B cell (primary cell): ENCODE results near the gene POMGNT1. TPM values are rescaled to one million over a fixed set of nuclear protein-coding genes. Genes with fewer than 3 reads are reported as not detected.

Experiments
- ATAC-seq: fragments of 200-7000 bp; cut with Tn5 transposase; one replicate; pipeline ENCODE4 v1.10.0; 2021; ENCODE audit warnings: low read depth, mild to moderate bottlenecking, moderate number of reproducible peaks, moderate library complexity
- CTCF ChIA-PET: fragments of 350-600 bp; sonication (Branson Sonifier 250); formaldehyde crosslinking; loops from one replicate; lab custom pipeline; 2021; ENCODE audit warnings: antibody characterized with exemption, inconsistent platforms; lab: Charles Lee
- POLR2A ChIA-PET: fragments of 350-600 bp; sonication (Branson Sonifier 250); formaldehyde crosslinking; loops from one replicate; lab custom pipeline; 2021; ENCODE audit warnings: antibody characterized with exemption; lab: Charles Lee
- DNase-seq: peaks from one replicate; pipeline ENCODE4 v3.0.0; 2013
- H2AFZ ChIP-seq: 2 replicates; pipeline ENCODE4 v1.6.1; 2012; ENCODE audit warnings: mild to moderate bottlenecking, low read depth, low read length; ENCODE audit not compliant: insufficient read depth, poor library complexity, severe bottlenecking
- H3K27ac ChIP-seq, 2 donors: 1 replicate in 1 of 2; 2 replicates in 1 of 2; pipeline ENCODE4 v1.5.1; 2012 to 2013; ENCODE audit warnings: low read length in 2 of 2, mild to moderate bottlenecking in 2 of 2, moderate library complexity in 1 of 2
- H3K27me3 ChIP-seq, 4 experiments: fragments of 200-600 bp in 1 of 4; sonication (generic) in 1 of 4; replicated peaks in 1 of 4; 1 replicate in 2 of 4; 2 replicates in 2 of 4; pipeline versions ENCODE4 v1.6.1 to v1.7.0; 2013 to 2016; ENCODE audit warnings: low read length in 3 of 4, mild to moderate bottlenecking in 2 of 4, mixed read lengths in 1 of 4, moderate library complexity in 1 of 4; ENCODE audit not compliant: insufficient read depth in 4 of 4, control insufficient read depth in 3 of 4; ENCODE audit errors: control extremely low read depth in 1 of 4
- H3K36me3 ChIP-seq, 2 experiments: replicated peaks in 1 of 2; 1 replicate in 1 of 2; 2 replicates in 1 of 2; pipeline versions ENCODE4 v1.6.1 to v1.7.1; 2013; ENCODE audit warnings: low read length in 1 of 2; ENCODE audit not compliant: insufficient read depth in 2 of 2, control insufficient read depth in 1 of 2; ENCODE audit errors: control extremely low read depth in 1 of 2, extremely low read depth in 1 of 2
- H3K4me1 ChIP-seq, 2 donors: fragments of 200-600 bp in 1 of 2; sonication (generic) in 1 of 2; 1 replicate in 1 of 2; 2 replicates in 1 of 2; pipeline versions ENCODE4 v1.5.1 to v1.6.1; 2013 to 2017; ENCODE audit warnings: low read length in 2 of 2; ENCODE audit not compliant: control insufficient read depth in 2 of 2, insufficient read depth in 2 of 2
- H3K4me2 ChIP-seq: replicated peaks from 2 replicates; pipeline ENCODE3; 2012; ENCODE audit warnings: mild to moderate bottlenecking, low read depth, low read length; ENCODE audit not compliant: poor library complexity, severe bottlenecking
- H3K4me3 ChIP-seq, 5 experiments: fragments of 200-600 bp in 1 of 5; sonication (generic) in 1 of 5; 1 replicate in 3 of 5; 2 replicates in 2 of 5; pipeline versions ENCODE4 v1.5.1 to v1.7.0; 2011 to 2016; ENCODE audit warnings: low read length in 4 of 5, mild to moderate bottlenecking in 4 of 5, low read depth in 2 of 5, control low read depth in 1 of 5, moderate library complexity in 1 of 5; ENCODE audit not compliant: insufficient read depth in 1 of 5; ENCODE audit errors: control extremely low read depth in 1 of 5, extremely low read depth in 1 of 5
- H3K79me2 ChIP-seq: fragments of 200-600 bp; sonication (generic); one replicate; pipeline ENCODE4 v1.6.0; 2016; ENCODE audit warnings: low read length; ENCODE audit not compliant: control insufficient read depth, insufficient read depth
- H3K9ac ChIP-seq: fragments of 200-600 bp; sonication (generic); 2 replicates; pipeline ENCODE4 v1.6.1; 2017; ENCODE audit warnings: mild to moderate bottlenecking, low read length, moderate library complexity
- H3K9me3 ChIP-seq, 3 donors: one replicate each; pipeline versions ENCODE4 v1.6.1 to v1.7.1; 2013; ENCODE audit warnings: low read length in 2 of 3; ENCODE audit not compliant: control insufficient read depth in 2 of 3, insufficient read depth in 1 of 3; ENCODE audit errors: control extremely low read depth in 1 of 3
- H4K20me1 ChIP-seq: 2 replicates; pipeline ENCODE4 v1.6.0; 2012; ENCODE audit warnings: mild to moderate bottlenecking, low read length; ENCODE audit not compliant: insufficient read depth, control insufficient read depth, poor library complexity, severe bottlenecking
- H3K27ac Mint-ChIP-seq: one replicate; pipeline ENCODE4 v1.8.0; 2021; ENCODE audit warnings: mixed read lengths
- H3K27me3 Mint-ChIP-seq: one replicate; pipeline ENCODE4 v1.8.0; 2021; ENCODE audit warnings: mixed read lengths
- H3K4me1 Mint-ChIP-seq: one replicate; pipeline ENCODE4 v1.8.0; 2021; ENCODE audit warnings: mixed read lengths
- H3K4me3 Mint-ChIP-seq: one replicate; pipeline ENCODE4 v1.8.0; 2021; ENCODE audit warnings: mixed read lengths
- H3K9me3 Mint-ChIP-seq: one replicate; pipeline ENCODE4 v1.8.0; 2022; ENCODE audit warnings: mixed read lengths; ENCODE audit not compliant: insufficient read depth
- EZH2 ChIP-seq: IDR thresholded peaks from 2 replicates; pipeline ENCODE4 v1.6.1; 2012; ENCODE audit warnings: borderline replicate concordance, low read depth, mild to moderate bottlenecking, moderate library complexity, low read length; ENCODE audit not compliant: insufficient read depth, poor library complexity, severe bottlenecking
- whole genome bisulfite sequencing: methylation state at CpG from one replicate; pipeline ENCODE4 v1.1.5; 2013; ENCODE audit warnings: missing lambda C conversion rate; ENCODE audit not compliant: insufficient coverage; 5-methylcytosine and 5-hydroxymethylcytosine counted together
- intact Hi-C: fragments of 100-400 bp; cut with micrococcal nuclease; formaldehyde crosslinking; loops from one replicate; pipeline ENCODE4 v1.10.0; 2022
- polyA plus RNA-seq: library from polyadenylated mRNA; depleted of rRNA; stranded (reverse); fragments of >200 nt; gene quantifications from 2 replicates; pipeline ENCODE4 v1.2.3, GENCODE V29; 2012
- total RNA-seq, 2 donors: library from RNA; stranded (reverse); fragments of 120-200 nt in 1 of 2; gene quantifications; 1 replicate in 1 of 2; 2 replicates in 1 of 2; pipeline versions ENCODE4 v1.2.3 to v1.2.4, GENCODE V29; 2013 to 2022
- TF ChIP-seq, protein P1 (sequence below): fragments of 200-600 bp; IDR thresholded peaks from one replicate; pipeline ENCODE4 v1.8.0; 2022; ENCODE audit warnings: antibody characterized with exemption, mild to moderate bottlenecking

POMGNT1 gene
- total and polyA plus RNA-seq, 2 donors (not counting 1 experiment from before 2014, with no cell fraction given): 32.6 to 51.0 TPM

DNA sequence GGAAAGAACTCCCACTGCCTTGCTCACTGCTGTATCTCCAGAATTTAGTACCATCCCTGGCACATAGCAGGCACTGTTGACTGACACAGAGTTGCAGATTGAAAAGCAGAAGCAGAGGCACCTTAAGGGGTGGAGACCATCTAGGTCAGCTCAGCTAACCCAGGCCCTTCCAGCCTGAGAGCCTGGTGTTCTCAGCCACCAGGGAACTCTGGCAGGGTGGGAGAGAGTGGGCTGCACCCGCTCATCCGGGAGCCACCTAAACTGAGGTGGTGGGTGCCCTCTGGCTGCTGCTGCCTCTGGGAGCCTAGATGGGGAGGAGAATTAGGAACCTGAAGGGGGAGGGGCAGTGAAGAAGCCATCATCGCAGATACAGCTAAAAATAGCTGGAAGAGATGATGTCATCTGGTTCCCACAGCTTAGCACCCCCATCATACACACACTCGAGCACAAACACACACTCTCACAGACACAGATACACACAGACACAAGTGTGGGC lies 24.8 kb downstream of the POMGNT1 start:
- H3K4me2 ChIP-seq: peak overlapping the region; percentile 1

DNA sequence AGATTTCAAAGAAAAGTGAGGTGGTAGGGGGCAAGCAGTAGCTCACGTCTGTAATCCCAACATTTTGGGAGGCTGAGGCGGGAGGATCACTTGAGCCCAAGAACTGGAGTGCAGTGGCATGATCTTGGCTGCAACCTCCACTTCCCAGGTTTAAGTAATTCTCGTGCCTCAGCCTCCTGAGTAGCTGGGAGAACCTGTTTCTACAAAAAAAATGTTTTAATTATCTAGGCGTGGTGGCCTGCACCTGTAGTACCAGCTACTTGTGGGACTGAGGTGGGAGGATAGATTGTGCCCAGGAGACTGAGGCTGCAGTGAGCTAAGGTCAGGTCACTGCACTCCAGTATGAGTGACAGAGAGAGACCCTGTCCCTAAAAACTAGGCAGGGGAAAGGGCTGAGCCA lies 25.9 kb downstream of the POMGNT1 start:
- Histone ChIP-seq H3K79me2 (no peaks in the 10 kb centered on the region), H4K20me1 (no peaks in the 10 kb centered on the region), H3K36me3 (no peaks in the 10 kb centered on the region), H3K9me3 (no peaks in the 10 kb centered on the region), H3K27ac (no peak overlapping the region), H2AFZ (no peak overlapping the region), H3K4me3 (no peak overlapping the region), H3K9ac (no peak overlapping the region), H3K4me1 (peaks cover 6 to 24% of the 10 kb centered on the region in 2 donors), H3K27me3 (peaks cover 0 to 13% (median 0%) of the 10 kb centered on the region in 4 experiments), H3K4me2 (no peak overlapping the region)
- peaks cover 10% of the 10 kb centered on the region for H3K27me3 Mint-ChIP-seq
- no peak for ATAC-seq
- ChIA-PET POLR2A (no interaction called here), CTCF (interaction anchor here (13.8 kb wide), 1 partner anchor 135 kb away, joined by 249 read pairs; no protein-coding TSS in a partner anchor)
- no peak overlapping the region for H3K27ac Mint-ChIP-seq
- no peaks in the 10 kb centered on the region for H3K9me3 Mint-ChIP-seq
- DNase-seq: no peak
- intact Hi-C loops: no loop called here
- 96% methylated on average over 4 of the region's 4 CpGs for WGBS
- H3K4me1 Mint-ChIP-seq: peaks cover 16% of the 10 kb centered on the region
- no peak overlapping the region for H3K4me3 Mint-ChIP-seq
- no peak for TF ChIP-seq EZH2
- TF ChIP-seq, protein P1, sequence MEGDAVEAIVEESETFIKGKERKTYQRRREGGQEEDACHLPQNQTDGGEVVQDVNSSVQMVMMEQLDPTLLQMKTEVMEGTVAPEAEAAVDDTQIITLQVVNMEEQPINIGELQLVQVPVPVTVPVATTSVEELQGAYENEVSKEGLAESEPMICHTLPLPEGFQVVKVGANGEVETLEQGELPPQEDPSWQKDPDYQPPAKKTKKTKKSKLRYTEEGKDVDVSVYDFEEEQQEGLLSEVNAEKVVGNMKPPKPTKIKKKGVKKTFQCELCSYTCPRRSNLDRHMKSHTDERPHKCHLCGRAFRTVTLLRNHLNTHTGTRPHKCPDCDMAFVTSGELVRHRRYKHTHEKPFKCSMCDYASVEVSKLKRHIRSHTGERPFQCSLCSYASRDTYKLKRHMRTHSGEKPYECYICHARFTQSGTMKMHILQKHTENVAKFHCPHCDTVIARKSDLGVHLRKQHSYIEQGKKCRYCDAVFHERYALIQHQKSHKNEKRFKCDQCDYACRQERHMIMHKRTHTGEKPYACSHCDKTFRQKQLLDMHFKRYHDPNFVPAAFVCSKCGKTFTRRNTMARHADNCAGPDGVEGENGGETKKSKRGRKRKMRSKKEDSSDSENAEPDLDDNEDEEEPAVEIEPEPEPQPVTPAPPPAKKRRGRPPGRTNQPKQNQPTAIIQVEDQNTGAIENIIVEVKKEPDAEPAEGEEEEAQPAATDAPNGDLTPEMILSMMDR: no peak

More for the DNA sequence above, 24.8 kb downstream of the POMGNT1 start:
- Histone ChIP-seq H3K9me3 (no peaks in the 10 kb centered on the region), H3K36me3 (no peaks in the 10 kb centered on the region), H3K9ac (no peak overlapping the region), H3K4me1 (peaks cover 6 to 22% of the 10 kb centered on the region in 2 donors), H3K27me3 (peaks cover 0 to 7% (median 0%) of the 10 kb centered on the region in 4 experiments), H3K27ac (no peak overlapping the region), H3K4me3 (no peak overlapping the region), H3K79me2 (no peaks in the 10 kb centered on the region), H4K20me1 (no peaks in the 10 kb centered on the region), H2AFZ (peak overlapping the region; percentile 54)
- peak; percentile 36 for DNase-seq
- CTCF ChIA-PET: interaction anchor here (1.2 to 13.8 kb wide), 2 partner anchors 8 to 136 kb away, joined by 6 to 249 read pairs; no protein-coding TSS in a partner anchor
- intact Hi-C loops: no loop called here
- H3K4me1 Mint-ChIP-seq: peaks cover 10% of the 10 kb centered on the region
- TF ChIP-seq EZH2: no peak
- TF ChIP-seq, protein P1: no peak
- 79% methylated on average over 2 of the region's 4 CpGs for WGBS
- POLR2A ChIA-PET: interaction anchor here (1.2 kb wide), 1 partner anchor 129 kb away, joined by 3 read pairs; no protein-coding TSS in a partner anchor
- H3K27ac Mint-ChIP-seq: no peak overlapping the region
- H3K4me3 Mint-ChIP-seq: no peak overlapping the region
- peaks cover 6% of the 10 kb centered on the region for H3K27me3 Mint-ChIP-seq
- H3K9me3 Mint-ChIP-seq: no peaks in the 10 kb centered on the region
- ATAC-seq: peak; percentile 54
